Mucosa of rectum (tissue), 2 donors: Measurements from ENCODE around the gene UPK1A.

Experiments
- H3K27ac ChIP-seq, 2 donors: one replicate each; pipeline ENCODE4 v1.7.0; 2013; ENCODE audit warnings: inconsistent platforms in 2 of 2, low read depth in 2 of 2, low read length in 2 of 2
- H3K27me3 ChIP-seq, 2 donors: one replicate each; pipeline ENCODE4 v1.7.0; 2013; ENCODE audit warnings: low read length in 2 of 2; ENCODE audit not compliant: control insufficient read depth in 2 of 2, insufficient read depth in 2 of 2
- H3K36me3 ChIP-seq, 2 donors: one replicate each; pipeline ENCODE4 v1.7.0; 2013; ENCODE audit warnings: low read length in 2 of 2; ENCODE audit not compliant: control insufficient read depth in 2 of 2, insufficient read depth in 2 of 2
- H3K4me1 ChIP-seq, 2 donors: one replicate each; pipeline ENCODE4 v1.7.0; 2013; ENCODE audit warnings: low read length in 2 of 2, mild to moderate bottlenecking in 1 of 2; ENCODE audit not compliant: control insufficient read depth in 2 of 2, insufficient read depth in 2 of 2
- H3K4me3 ChIP-seq, 2 donors: one replicate each; pipeline ENCODE4 v1.7.0; 2013; ENCODE audit warnings: low read length in 2 of 2
- H3K9ac ChIP-seq, 2 donors: one replicate each; pipeline ENCODE4 v1.7.0; 2013; ENCODE audit warnings: low read length in 2 of 2, low read depth in 1 of 2, mild to moderate bottlenecking in 1 of 2
- H3K9me3 ChIP-seq, 2 donors: one replicate each; pipeline ENCODE4 v1.7.0; 2013; ENCODE audit warnings: low read length in 2 of 2; ENCODE audit not compliant: control insufficient read depth in 2 of 2
- donor health status: healthy.
- donor health status: Normal muscosa, but diverticular disease.

The UPK1A gene

GRCh38 chr19:35704218-35704617 is 37.9 kb downstream of the UPK1A start, which contains the start of gene ZBTB32:
ZBTB32 (plus strand) TSS chr19:35704558; CDS start chr19:35714627, 10,069 bp downstream.
- no peaks in the 10 kb centered on the region for H3K9me3 ChIP-seq
- peaks cover 4 to 5% of the 10 kb centered on the region in 2 donors for H3K4me1 ChIP-seq
- no peaks in the 10 kb centered on the region for H3K36me3 ChIP-seq
- H3K27me3 ChIP-seq = peaks cover 0 to 2% of the 10 kb centered on the region in 2 donors
- H3K4me3 ChIP-seq = no peak within 1 kb of the TSS
- H3K27ac ChIP-seq = no peak within 1 kb of the TSS
- no peak within 1 kb of the TSS for H3K9ac ChIP-seq

DNA sequence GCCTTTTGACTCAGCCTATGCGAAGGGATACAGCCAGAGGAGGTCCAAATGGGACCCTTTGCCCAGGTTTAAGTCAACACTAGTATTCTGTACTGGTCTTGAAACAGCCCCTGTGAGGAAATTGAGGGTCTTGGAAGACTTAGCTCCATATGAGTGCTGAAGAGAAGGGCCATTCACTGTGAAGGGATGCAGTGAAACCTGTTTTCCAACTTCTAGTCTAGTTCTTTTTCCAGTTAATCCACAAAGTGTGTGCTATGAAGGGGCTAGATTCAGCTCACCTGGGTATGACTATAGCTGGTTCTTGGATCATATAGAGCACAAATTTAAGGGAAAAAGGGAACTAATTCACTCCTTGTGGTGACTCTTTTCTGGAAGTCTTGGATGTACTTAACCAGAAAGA is 42.1 kb downstream of the UPK1A start:
- H3K9ac ChIP-seq = no peak overlapping the region
- H3K9me3 ChIP-seq = no peaks in the 10 kb centered on the region
- no peaks in the 10 kb centered on the region for H3K36me3 ChIP-seq
- H3K4me1 ChIP-seq = no peaks in the 10 kb centered on the region
- no peak overlapping the region for H3K27ac ChIP-seq
- peaks cover 0 to 2% of the 10 kb centered on the region in 2 donors for H3K27me3 ChIP-seq
- H3K4me3 ChIP-seq = no peak overlapping the region

- no peak overlapping the region for H3K9ac ChIP-seq
- peak overlapping the region in 1 of 2 donors; percentile 24 for H3K27ac ChIP-seq
- H3K27me3 ChIP-seq = no peaks in the 10 kb centered on the region
- no peaks in the 10 kb centered on the region for H3K36me3 ChIP-seq
- H3K9me3 ChIP-seq = no peaks in the 10 kb centered on the region
- H3K4me3 ChIP-seq = no peak overlapping the region
- H3K4me1 ChIP-seq = peaks cover 9 to 12% of the 10 kb centered on the region in 2 donors
Measured at GRCh38 chr19:35710784-35711723, 44.7 kb downstream of the UPK1A start.

- peak overlapping the region in 1 of 2 donors; percentile 18 for H3K27ac ChIP-seq
- no peaks in the 10 kb centered on the region for H3K9me3 ChIP-seq
- H3K27me3 ChIP-seq = no peaks in the 10 kb centered on the region
- no peak overlapping the region for H3K9ac ChIP-seq
- H3K4me3 ChIP-seq = peak overlapping the region in 1 of 2 donors; percentile 29
- no peaks in the 10 kb centered on the region for H3K36me3 ChIP-seq
- peaks cover 12 to 20% of the 10 kb centered on the region in 2 donors for H3K4me1 ChIP-seq
Measured at GRCh38 chr19:35712567-35713505, 46.5 kb downstream of the UPK1A start.

DNA sequence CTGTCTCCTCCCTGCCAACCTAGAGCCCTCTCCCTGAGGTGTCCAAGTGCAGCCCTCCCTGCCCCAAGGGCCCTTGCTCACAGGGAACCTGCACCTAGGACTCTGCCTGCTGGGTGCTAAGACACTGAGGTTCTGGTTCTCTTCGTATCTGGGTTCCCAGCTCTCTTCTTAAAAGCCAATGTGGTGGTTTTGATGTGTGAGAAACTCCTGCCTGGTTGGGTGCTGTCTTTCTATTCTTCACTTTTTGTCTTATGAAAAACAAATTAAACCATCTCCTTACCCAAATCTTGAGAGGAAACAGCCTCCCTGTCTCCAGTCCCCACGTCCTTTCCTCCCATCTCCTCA is 47.2 kb downstream of the UPK1A start:
- Histone ChIP-seq H3K9me3 (no peaks in the 10 kb centered on the region), H3K4me3 (peak overlapping the region in 1 of 2 donors; percentile 33), H3K4me1 (peaks cover 12 to 20% of the 10 kb centered on the region in 2 donors), H3K27ac (peak overlapping the region in 1 of 2 donors; percentile 18), H3K9ac (no peak overlapping the region), H3K36me3 (no peaks in the 10 kb centered on the region), H3K27me3 (no peaks in the 10 kb centered on the region)

GRCh38 chr19:35713904-35714495 is 47.7 kb downstream of the UPK1A start:
- Histone ChIP-seq H3K9ac (no peak overlapping the region), H3K27me3 (no peaks in the 10 kb centered on the region), H3K36me3 (no peaks in the 10 kb centered on the region), H3K27ac (peak overlapping the region in 1 of 2 donors; percentile 35), H3K9me3 (no peaks in the 10 kb centered on the region), H3K4me1 (peaks cover 16 to 25% of the 10 kb centered on the region in 2 donors), H3K4me3 (peak overlapping the region in 1 of 2 donors; percentile 33)

DNA sequence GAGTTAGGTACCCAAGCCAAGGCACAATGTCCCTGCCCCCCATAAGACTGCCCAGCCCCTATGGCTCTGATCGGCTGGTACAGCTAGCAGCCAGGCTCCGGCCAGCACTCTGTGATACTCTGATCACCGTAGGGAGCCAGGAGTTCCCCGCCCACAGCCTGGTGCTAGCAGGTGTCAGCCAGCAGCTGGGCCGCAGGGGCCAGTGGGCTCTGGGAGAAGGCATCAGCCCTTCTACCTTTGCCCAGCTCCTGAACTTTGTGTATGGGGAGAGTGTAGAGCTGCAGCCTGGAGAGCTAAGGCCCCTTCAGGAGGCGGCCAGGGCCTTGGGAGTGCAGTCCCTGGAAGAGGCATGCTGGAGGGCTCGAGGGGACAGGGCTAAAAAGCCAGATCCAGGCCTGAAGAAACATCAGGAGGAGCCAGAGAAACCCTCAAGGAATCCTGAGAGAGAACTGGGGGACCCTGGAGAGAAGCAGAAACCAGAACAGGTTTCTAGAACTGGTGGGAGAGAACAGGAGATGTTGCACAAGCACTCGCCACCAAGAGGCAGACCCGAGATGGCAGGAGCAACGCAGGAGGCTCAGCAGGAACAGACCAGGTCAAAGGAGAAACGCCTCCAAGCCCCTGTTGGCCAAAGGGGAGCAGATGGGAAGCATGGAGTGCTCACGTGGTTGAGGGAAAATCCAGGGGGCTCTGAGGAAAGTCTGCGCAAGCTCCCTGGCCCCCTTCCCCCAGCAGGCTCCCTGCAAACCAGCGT is 48.5 kb downstream of the UPK1A start:
- H3K4me3 ChIP-seq = no peak overlapping the region
- H3K36me3 ChIP-seq = no peaks in the 10 kb centered on the region
- peaks cover 21 to 30% of the 10 kb centered on the region in 2 donors for H3K4me1 ChIP-seq
- no peaks in the 10 kb centered on the region for H3K27me3 ChIP-seq
- H3K9ac ChIP-seq = no peak overlapping the region
- peak overlapping the region in 1 of 2 donors; percentile 35 for H3K27ac ChIP-seq
- no peaks in the 10 kb centered on the region for H3K9me3 ChIP-seq

DNA sequence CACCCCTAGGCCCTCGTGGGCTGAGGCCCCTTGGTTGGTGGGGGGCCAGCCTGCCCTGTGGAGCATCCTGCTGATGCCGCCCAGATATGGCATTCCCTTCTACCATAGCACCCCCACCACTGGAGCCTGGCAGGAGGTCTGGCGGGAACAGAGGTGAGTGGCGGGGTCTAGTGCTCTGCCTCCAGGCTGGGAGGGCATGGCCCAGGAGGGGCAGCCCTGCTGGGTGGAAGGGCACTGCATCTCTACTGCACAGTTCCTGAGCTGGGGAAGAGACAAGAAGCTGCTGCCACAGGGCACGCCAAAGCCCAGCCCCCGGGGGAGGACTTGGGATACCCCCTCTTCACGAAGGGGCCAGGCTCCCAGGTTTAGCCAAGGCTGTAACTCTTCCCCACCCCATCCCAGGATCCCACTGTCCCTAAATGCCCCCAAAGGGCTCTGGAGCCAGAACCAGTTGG is 49.1 kb downstream of the UPK1A start:
- Histone ChIP-seq H3K4me3 (peak overlapping the region; percentile 83 to 88), H3K9ac (peak overlapping the region in 1 of 2 donors; percentile 76), H3K4me1 (peaks cover 21 to 30% of the 10 kb centered on the region in 2 donors), H3K27ac (peak overlapping the region in 1 of 2 donors; percentile 87), H3K27me3 (no peaks in the 10 kb centered on the region), H3K36me3 (peaks cover 0 to 2% of the 10 kb centered on the region in 2 donors), H3K9me3 (no peaks in the 10 kb centered on the region)
